ENCODE measurements around the gene EEF1G. TPM values are rescaled to one million over a fixed set of nuclear protein-coding genes. Genes with fewer than 3 reads are reported as not detected.

EEF1G gene
- polyA plus RNA-seq, 2 of the 4 experiments (the other 2 are of a cell fraction): 1,570 to 1,728 TPM

- no peak overlapping the region; the same call in 2 of the 3 replicates for H3K4me2 ChIP-seq
- DNase-seq (ENCODE audit: low read depth in 1 of 2, low spot score in 1 of 2): no peak
- H3K4me1 ChIP-seq: peaks cover 29% of the 10 kb centered on the region
- TF ChIP-seq KDM1A (IDR thresholded peaks at IDR 0.05; ENCODE audit: low read depth) (peak; percentile 59; the same call in 1 of the 2 replicates), USF2 (IDR thresholded peaks at IDR 0.05) (no peak), ZFP36 (IDR thresholded peaks at IDR 0.05; ENCODE audit: borderline replicate concordance, partially characterized antibody) (peak; percentile 55)
- H3K4me3 ChIP-seq: no peak overlapping the region
- CTCF ChIA-PET: interaction anchor here (0.8 to 4.1 kb wide), 14 partner anchors 8 to 231 kb away, joined by 3 to 48 read pairs (median 8); partner anchors contain the start of genes B3GAT3 and MTA2
- no peak for FAIRE-seq
- no peak for ATAC-seq
- POLR2A ChIA-PET: interaction anchor here (1.0 to 3.7 kb wide), 2 partner anchors 10 to 19 kb away, joined by 4 to 27 read pairs; partner anchors contain the start of gene TUT1
- H3K9me3 ChIP-seq: no peaks in the 10 kb centered on the region
- no peak overlapping the region; a peak in 1 of 6 replicates for H3K27ac ChIP-seq
- WGBS (ENCODE audit: missing lambda C conversion rate): 87% methylated on average over 6 of the region's 6 CpGs
These were observed 36.7 kb upstream of the EEF1G start for GRCh38 chr11:62610403-62610802.

- Histone ChIP-seq H3K4me1 (peaks cover 25% of the 10 kb centered on the region), H3K27ac (no peak overlapping the region), H3K4me3 (no peak overlapping the region), H3K9me3 (no peaks in the 10 kb centered on the region), H3K4me2 (no peak overlapping the region)
- no peak for TF ChIP-seq PHF8 (IDR thresholded peaks at IDR 0.05; ENCODE audit: borderline replicate concordance, low read depth)
- no peak for FAIRE-seq
- WGBS (ENCODE audit: missing lambda C conversion rate): 95% methylated on average over 12 of the region's 12 CpGs
- ATAC-seq: no peak
- DNase-seq (ENCODE audit: low read depth in 1 of 2, low spot score in 1 of 2): no peak
- ChIA-PET POLR2A (no interaction called here), CTCF (interaction anchor here (0.8 to 2.8 kb wide), 5 partner anchors 8 to 20 kb away, joined by 3 to 15 read pairs (median 7); partner anchors contain the start of genes B3GAT3 and TUT1)
These were observed 35.1 kb upstream of the EEF1G start for GRCh38 chr11:62608776-62609175.

GRCh38 chr11:62607714-62608113 lies 34.0 kb upstream of the EEF1G start:
- Histone ChIP-seq H3K4me2 (no peak overlapping the region), H3K27ac (no peak overlapping the region), H3K4me1 (peaks cover 16% of the 10 kb centered on the region), H3K4me3 (no peak overlapping the region), H3K9me3 (no peaks in the 10 kb centered on the region)
- 83% methylated on average over 4 of the region's 4 CpGs for WGBS (ENCODE audit: missing lambda C conversion rate)
- CTCF ChIA-PET: interaction anchor here (0.7 to 2.8 kb wide), 5 partner anchors 9 to 65 kb away, joined by 3 to 15 read pairs (median 3); partner anchors contain the start of genes B3GAT3 and TUT1
- POLR2A ChIA-PET: interaction anchor here (0.6 kb wide), 1 partner anchor 35 kb away, joined by 4 read pairs; no protein-coding TSS in a partner anchor
- DNase-seq (ENCODE audit: low read depth in 1 of 2, low spot score in 1 of 2) (no peak), ATAC-seq (no peak), FAIRE-seq (no peak)
- TF ChIP-seq BCL3 (IDR thresholded peaks at IDR 0.05): no peak
- TF ChIP-seq CHD4 (IDR thresholded peaks at IDR 0.05; ENCODE audit: borderline replicate concordance): no peak
- TF ChIP-seq ELK1 (IDR thresholded peaks at IDR 0.05; ENCODE audit: low read depth, low read length): no peak
- no peak for TF ChIP-seq ZSCAN20 (CRISPR knock-in tag; IDR thresholded peaks at IDR 0.05)
- no peak for TF ChIP-seq SMC3 (IDR thresholded peaks at IDR 0.05)
- TF ChIP-seq ZC3H11A (IDR thresholded peaks at IDR 0.05): no peak
- no peak for TF ChIP-seq NPAS2 (CRISPR knock-in tag; IDR thresholded peaks at IDR 0.05; ENCODE audit: borderline replicate concordance)
- no peak for TF ChIP-seq HEYL (CRISPR knock-in tag; IDR thresholded peaks at IDR 0.05)
- TF ChIP-seq JUN (IDR thresholded peaks at IDR 0.05): no peak
- no peak for TF ChIP-seq PHF8 (IDR thresholded peaks at IDR 0.05; ENCODE audit: borderline replicate concordance, low read depth)

GRCh38 chr11:62605902-62606301 lies 32.2 kb upstream of the EEF1G start:
- 95% methylated on average over 14 of the region's 15 CpGs for WGBS (ENCODE audit: missing lambda C conversion rate)
- POLR2A ChIA-PET: interaction anchor here (1.1 kb wide), 2 partner anchors 14 to 47 kb away, joined by 3 read pairs; partner anchors contain the start of genes INTS5 and TUT1
- no peak overlapping the region for H3K27ac ChIP-seq
- H3K4me1 ChIP-seq: peaks cover 16% of the 10 kb centered on the region
- H3K4me3 ChIP-seq: no peak overlapping the region
- no peaks in the 10 kb centered on the region for H3K9me3 ChIP-seq
- TF ChIP-seq HOXA7 (CRISPR knock-in tag; IDR thresholded peaks at IDR 0.05) (no peak), EP300 (IDR thresholded peaks at IDR 0.05) (no peak), ZNF302 (CRISPR knock-in tag; IDR thresholded peaks at IDR 0.05) (no peak), CHD2 (IDR thresholded peaks at IDR 0.05; ENCODE audit: low read length, partially characterized antibody) (no peak), POLR2AphosphoS2 (conservative IDR thresholded peaks at IDR 0.05; ENCODE audit: low read length) (no peak), MAX (IDR thresholded peaks at IDR 0.05) (no peak), CBX8 (IDR thresholded peaks at IDR 0.05) (no peak), TP53 (CRISPR knock-in tag; IDR thresholded peaks at IDR 0.05) (no peak), PHF8 (IDR thresholded peaks at IDR 0.05; ENCODE audit: borderline replicate concordance, low read depth) (no peak), BHLHE40 (IDR thresholded peaks at IDR 0.05; ENCODE audit: low read depth, low read length) (no peak), HDAC2 (IDR thresholded peaks at IDR 0.05) (no peak), PBX3 (IDR thresholded peaks at IDR 0.05) (no peak), E2F6 (IDR thresholded peaks at IDR 0.05; ENCODE audit: borderline replicate concordance, low read depth) (no peak), HES2 (IDR thresholded peaks at IDR 0.05) (no peak)
- no peak for DNase-seq (ENCODE audit: low read depth in 1 of 2, low spot score in 1 of 2)
- H3K4me2 ChIP-seq: no peak overlapping the region
- CTCF ChIA-PET: interaction anchor here (0.9 to 2.3 kb wide), 6 partner anchors 12 to 211 kb away, joined by 3 to 8 read pairs (median 4); no protein-coding TSS in a partner anchor
- no peak for ATAC-seq
- FAIRE-seq: no peak

Measured in A549 (cell line).